ENCODE measurements around the gene PNRC2. TPM values are rescaled to one million over a fixed set of nuclear protein-coding genes. Genes with fewer than 3 reads are reported as not detected.

PNRC2 gene
- total and polyA plus RNA-seq, 10 of the 15 experiments (the other 5 are each of a cell fraction or from before 2014, with no cell fraction given): 106 to 205 (median 163) TPM

DNA sequence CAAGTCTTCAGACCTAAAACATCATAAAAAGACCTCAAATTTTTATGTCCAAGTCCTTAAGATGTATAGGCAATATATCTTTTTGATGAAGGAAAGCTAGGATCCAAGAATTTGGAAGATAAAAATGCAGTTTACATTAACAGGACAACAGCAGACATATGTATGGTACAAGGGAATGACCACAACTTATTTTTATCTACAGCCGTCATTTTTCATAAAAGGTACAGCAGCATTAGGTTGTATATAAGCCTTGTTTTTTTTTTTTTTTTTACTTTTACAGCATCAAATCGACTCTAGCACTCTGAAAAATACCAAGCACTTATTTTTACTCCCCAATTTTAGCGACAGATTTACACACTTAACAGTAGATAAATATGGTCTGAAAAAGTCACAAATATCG lies 19.2 kb downstream of the PNRC2 start:
- Histone ChIP-seq H3K79me2 (ENCODE audit: control insufficient read depth, insufficient read depth, low read length) (peaks cover 67% of the 10 kb centered on the region), H3K27ac (ENCODE audit: control insufficient read depth, insufficient read depth) (peak overlapping the region; percentile 98), H3K4me2 (ENCODE audit: control insufficient read depth, insufficient read depth) (peak overlapping the region; percentile 58), H3K36me3 (ENCODE audit: control insufficient read depth in 2 of 2, insufficient read depth in 2 of 2, low read length in 1 of 2) (peaks cover 0 to 14% of the 10 kb centered on the region in 2 experiments), H3K9me3 (replicated peaks; ENCODE audit: control insufficient read depth, insufficient read depth, low read length) (no peaks in the 10 kb centered on the region), H4K20me1 (ENCODE audit: control insufficient read depth, insufficient read depth) (peaks cover 3% of the 10 kb centered on the region; the same call in 1 of the 2 replicates), H3K9ac (ENCODE audit: control insufficient read depth, insufficient read depth, low read length) (peak overlapping the region; percentile 99), H3K4me1 (ENCODE audit: control insufficient read depth, insufficient read depth, low read length) (peaks cover 17% of the 10 kb centered on the region), H3K27me3 (replicated peaks in 1 of 2; ENCODE audit: control insufficient read depth in 2 of 2, insufficient read depth in 2 of 2, low read length in 1 of 2) (no peaks in the 10 kb centered on the region), H2AFZ (ENCODE audit: control insufficient read depth, low read depth, low read length) (no peak overlapping the region), H3K4me3 (peak overlapping the region; percentile 91)
- intact Hi-C loops (cut with micrococcal nuclease; ENCODE audit: unreplicated experiment) (no loop called here), in situ Hi-C loops (cut with MboI) (no loop called here)
- ChIA-PET RAD21 (ENCODE audit: unreplicated experiment) (interaction anchor here (1.3 to 4.6 kb wide), 4 partner anchors 15 to 49 kb away, joined by 6 to 29 read pairs (median 24); partner anchors contain the start of gene PNRC2), SMC1A (ENCODE audit: uncharacterized antibody, unreplicated experiment) (interaction anchor here (1.0 to 8.4 kb wide), 6 partner anchors 13 to 68 kb away, joined by 3 to 63 read pairs (median 8); partner anchors contain the start of gene PNRC2), POLR2A (interaction anchor here (0.6 to 9.4 kb wide), 6 partner anchors 15 to 945 kb away, joined by 3 to 108 read pairs (median 5); partner anchors contain the start of gene PNRC2), CTCF (interaction anchor here (0.9 to 3.7 kb wide), 3 partner anchors 24 to 62 kb away, joined by 3 to 22 read pairs (median 13); no protein-coding TSS in a partner anchor)
- ATAC-seq: no peak
- FAIRE-seq: peak; percentile 7
- BruUV-seq (replicated peaks): no TSS peak
- no peak for TF ChIP-seq CBX5 (IDR thresholded peaks at IDR 0.05; ENCODE audit: low read depth)
- TF ChIP-seq RUNX3 (IDR thresholded peaks at IDR 0.05; ENCODE audit: low read length): peak; percentile 19; the same call in 1 of the 2 replicates
- TF ChIP-seq, protein P1, sequence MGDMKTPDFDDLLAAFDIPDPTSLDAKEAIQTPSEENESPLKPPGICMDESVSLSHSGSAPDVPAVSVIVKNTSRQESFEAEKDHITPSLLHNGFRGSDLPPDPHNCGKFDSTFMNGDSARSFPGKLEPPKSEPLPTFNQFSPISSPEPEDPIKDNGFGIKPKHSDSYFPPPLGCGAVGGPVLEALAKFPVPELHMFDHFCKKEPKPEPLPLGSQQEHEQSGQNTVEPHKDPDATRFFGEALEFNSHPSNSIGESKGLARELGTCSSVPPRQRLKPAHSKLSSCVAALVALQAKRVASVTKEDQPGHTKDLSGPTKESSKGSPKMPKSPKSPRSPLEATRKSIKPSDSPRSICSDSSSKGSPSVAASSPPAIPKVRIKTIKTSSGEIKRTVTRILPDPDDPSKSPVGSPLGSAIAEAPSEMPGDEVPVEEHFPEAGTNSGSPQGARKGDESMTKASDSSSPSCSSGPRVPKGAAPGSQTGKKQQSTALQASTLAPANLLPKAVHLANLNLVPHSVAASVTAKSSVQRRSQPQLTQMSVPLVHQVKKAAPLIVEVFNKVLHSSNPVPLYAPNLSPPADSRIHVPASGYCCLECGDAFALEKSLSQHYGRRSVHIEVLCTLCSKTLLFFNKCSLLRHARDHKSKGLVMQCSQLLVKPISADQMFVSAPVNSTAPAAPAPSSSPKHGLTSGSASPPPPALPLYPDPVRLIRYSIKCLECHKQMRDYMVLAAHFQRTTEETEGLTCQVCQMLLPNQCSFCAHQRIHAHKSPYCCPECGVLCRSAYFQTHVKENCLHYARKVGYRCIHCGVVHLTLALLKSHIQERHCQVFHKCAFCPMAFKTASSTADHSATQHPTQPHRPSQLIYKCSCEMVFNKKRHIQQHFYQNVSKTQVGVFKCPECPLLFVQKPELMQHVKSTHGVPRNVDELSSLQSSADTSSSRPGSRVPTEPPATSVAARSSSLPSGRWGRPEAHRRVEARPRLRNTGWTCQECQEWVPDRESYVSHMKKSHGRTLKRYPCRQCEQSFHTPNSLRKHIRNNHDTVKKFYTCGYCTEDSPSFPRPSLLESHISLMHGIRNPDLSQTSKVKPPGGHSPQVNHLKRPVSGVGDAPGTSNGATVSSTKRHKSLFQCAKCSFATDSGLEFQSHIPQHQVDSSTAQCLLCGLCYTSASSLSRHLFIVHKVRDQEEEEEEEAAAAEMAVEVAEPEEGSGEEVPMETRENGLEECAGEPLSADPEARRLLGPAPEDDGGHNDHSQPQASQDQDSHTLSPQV (IDR thresholded peaks at IDR 0.05): no peak
- TF ChIP-seq MYC (IDR thresholded peaks at IDR 0.05; ENCODE audit: insufficient read depth, insufficient read length, insufficient replicate concordance, low read length, severe bottlenecking): no peak
- 0 out of 2 replicates have a peak, but pooled peaks have one; percentile 39 for TF ChIP-seq MEF2A (IDR thresholded peaks at IDR 0.05; ENCODE audit: insufficient read depth, low read depth, low read length)
- no peak for DNase-seq (ENCODE audit: low read depth, low spot score)
- 0% methylated on average over 4 of the region's 4 CpGs for WGBS (ENCODE audit: insufficient coverage, insufficient replicate concordance, low lambda C conversion rate, missing lambda C conversion rate)
